HG02885 (cell line): ENCODE results near the gene PRODH.
"Not testable (repeated sequence)": the region's sequence is repeated elsewhere in the genome, so short reads cannot be mapped to it uniquely, and the experiment has no call there.

Experiments
- ATAC-seq: cut with Tn5 transposase; IDR thresholded peaks from one replicate; pipeline ENCODE4 v1.9.1; 2021; ENCODE audit warnings: mild to moderate bottlenecking; ENCODE audit not compliant: unreplicated experiment, poor library complexity

The PRODH gene, protein sequence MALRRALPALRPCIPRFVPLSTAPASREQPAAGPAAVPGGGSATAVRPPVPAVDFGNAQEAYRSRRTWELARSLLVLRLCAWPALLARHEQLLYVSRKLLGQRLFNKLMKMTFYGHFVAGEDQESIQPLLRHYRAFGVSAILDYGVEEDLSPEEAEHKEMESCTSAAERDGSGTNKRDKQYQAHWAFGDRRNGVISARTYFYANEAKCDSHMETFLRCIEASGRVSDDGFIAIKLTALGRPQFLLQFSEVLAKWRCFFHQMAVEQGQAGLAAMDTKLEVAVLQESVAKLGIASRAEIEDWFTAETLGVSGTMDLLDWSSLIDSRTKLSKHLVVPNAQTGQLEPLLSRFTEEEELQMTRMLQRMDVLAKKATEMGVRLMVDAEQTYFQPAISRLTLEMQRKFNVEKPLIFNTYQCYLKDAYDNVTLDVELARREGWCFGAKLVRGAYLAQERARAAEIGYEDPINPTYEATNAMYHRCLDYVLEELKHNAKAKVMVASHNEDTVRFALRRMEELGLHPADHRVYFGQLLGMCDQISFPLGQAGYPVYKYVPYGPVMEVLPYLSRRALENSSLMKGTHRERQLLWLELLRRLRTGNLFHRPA

DNA sequence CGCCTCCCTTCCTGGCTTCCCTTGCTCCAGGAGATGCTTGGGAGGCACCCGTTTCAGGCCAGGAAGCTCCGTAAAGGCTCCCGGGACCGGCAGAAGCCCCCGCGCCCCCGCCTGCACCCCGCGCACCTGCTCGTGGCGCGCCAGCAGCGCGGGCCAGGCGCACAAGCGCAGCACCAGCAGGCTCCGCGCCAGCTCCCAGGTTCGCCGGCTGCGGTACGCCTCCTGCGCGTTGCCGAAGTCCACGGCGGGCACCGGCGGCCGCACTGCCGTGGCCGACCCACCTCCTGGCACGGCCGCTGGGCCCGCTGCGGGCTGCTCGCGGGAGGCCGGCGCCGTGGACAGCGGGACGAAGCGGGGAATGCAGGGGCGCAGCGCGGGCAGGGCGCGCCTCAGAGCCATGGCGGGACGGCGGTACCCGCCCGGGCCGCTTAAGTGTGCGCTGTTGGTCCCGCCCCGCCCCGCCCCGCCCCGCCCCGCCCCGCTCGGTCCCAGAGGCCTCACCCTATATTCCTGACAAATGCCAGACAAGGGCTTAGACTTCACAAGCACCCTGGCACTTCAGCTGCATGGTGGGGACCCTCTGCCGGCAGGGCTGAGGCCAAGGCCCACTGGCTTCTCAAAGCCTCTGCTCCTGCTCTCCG lies at the start of gene PRODH:
PRODH (minus strand) TSS at position 405 of the 641 bp plus-strand sequence; CDS start at position 399, 6 bp downstream.
- no peak for ATAC-seq

DNA sequence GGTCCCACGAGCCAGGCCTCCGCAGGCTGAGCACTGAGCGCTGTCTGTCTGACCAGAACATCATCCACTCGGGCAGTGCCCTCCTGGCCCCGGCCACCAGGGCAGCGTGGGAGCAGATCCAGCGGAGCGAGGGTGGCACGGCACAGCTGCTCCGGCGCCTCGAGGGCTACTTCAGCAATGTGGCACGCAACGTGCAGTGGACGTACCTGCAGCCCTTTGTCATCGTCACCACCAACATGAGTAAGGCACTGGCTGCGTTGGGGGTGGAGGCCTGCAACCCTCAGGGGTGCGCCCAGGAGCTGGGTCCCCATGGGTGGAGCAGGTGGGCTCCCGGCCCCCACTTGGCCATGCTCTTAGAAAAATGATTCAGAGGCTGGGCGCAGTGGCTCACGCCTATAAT lies 49.7 kb upstream of the PRODH start:
- no peak for ATAC-seq

DNA sequence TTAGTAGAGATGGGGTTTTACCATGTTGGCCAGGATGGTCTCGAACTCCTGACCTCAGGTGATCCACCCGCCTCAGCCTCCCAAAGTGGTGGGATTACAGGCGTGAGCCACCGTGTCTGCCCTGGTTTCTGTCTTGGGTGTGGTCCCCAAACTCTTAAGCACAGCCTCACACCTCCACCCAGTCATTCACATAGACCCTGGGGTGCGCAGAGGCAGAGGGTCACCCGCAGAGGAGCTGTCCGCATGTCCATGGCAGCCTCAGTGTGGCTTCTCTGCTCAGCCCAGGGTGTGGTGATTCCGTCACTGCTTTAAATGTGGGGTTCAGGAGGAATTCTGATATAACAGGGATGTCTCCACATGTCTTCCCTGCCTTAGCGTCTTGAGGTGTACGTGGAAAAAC lies 48.5 kb upstream of the PRODH start:
- no peak for ATAC-seq

DNA sequence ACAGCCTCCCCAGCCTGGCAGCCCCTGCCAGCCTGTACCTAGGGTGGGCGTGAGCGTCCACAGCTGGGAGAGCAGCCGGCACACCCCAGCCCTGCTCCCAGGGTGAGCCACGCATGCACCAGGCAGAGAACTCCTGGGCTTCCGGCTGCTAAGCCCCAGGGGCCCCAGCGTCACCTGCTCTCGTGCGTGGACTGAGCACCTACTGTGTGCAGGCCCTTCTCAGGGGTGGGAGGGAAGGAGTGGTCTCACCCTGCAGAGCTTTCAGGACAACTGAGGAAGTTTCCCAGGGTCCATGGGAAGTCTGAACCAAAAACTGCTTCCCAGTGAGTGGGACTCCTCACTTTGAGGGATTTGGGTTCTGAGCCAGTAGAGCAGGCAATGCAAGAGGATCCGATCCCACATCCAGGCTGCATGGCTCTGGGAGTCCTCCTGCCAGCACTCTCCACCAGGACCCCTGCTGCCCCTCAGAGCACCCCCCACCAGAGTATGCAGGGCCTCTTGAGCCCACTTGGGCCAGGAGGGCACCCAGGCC lies 47.1 kb upstream of the PRODH start:
- no peak for ATAC-seq

DNA sequence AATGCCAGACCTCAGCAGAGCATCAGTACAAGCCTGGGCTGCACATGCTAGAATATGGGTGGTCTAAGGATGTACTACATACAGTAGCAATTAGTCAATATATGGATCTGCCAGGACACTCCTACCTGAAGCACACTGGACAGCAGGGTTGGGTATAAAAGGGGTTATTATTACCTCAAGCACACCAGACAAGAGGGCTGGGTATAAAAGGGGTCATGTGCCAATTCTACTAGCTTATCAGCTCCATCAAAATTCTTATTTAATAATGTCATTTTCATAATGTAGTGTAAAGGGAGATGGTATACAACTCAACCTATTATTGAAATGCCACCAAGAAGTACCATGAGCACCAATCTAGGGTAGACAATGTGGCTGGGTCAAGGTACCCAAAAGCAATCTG lies 44.7 kb upstream of the PRODH start:
- ATAC-seq, result no peak

DNA sequence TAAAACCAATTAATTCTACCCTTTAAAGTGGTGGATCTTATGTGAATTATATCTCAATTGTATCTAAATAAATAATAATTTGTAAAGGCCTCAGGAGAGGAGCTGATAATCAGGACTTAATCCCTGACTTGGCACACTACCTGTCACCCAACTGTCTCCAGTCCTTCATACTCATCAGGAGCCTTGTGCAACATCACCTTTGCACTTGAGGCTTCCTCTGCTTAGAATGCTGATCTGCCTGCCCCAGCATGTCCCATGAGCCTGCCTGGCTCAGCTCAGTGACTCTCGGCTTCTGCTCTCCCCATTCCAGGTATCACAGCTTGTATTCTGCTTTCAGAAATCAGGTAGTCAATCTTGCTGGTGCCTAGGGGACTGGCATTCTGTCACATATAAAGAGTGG lies 43.9 kb upstream of the PRODH start:
- no peak for ATAC-seq

DNA sequence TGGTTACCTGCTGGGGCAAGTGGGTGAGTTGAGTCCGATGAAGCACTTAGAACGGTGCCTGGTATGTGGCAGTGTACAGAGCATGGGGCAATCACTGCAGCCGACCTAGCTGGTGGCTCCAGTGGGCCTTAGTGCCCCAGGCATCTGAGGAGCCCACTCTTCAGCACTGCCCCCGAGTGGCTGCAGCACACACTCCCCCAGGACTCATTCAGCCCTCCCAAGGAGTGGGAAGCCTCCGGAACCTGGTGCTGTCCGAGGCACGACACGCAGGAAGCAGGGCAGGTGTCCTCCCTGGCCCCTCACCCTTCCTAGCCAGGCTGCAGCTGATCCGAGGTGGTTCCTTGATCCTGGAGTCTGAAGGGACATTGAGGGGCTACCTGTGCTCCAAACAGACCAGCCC lies 42.4 kb upstream of the PRODH start:
- ATAC-seq, result no peak

DNA sequence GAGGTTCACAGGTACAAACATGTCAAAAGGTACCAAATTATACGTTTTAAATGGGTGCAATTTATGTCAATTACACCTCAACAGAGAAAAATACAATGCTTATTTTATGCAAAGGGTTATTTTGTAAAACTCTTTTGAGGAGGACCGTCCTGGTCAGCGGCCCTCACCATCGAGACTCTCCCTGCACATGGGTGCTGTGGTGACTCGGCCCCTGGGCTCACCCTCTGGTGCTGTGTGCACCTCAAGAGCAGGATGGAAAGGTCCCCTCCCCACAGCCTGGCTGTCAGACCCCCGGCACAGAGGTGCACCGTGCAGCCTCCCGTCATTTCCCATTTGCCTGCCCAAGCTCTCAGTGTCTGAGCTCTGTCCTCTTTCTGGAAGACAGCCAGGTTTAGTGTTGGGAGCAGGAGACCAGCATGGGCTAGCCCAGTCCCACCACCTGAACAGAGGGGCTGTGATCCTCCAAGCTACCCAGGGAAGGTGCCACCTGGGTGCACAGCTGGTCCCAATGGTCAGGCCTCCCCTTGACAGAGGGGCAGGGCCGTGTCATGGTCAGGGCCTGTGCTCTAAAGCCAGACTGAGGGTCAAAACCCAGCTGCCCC lies 41.8 kb upstream of the PRODH start:
- no peak for ATAC-seq

DNA sequence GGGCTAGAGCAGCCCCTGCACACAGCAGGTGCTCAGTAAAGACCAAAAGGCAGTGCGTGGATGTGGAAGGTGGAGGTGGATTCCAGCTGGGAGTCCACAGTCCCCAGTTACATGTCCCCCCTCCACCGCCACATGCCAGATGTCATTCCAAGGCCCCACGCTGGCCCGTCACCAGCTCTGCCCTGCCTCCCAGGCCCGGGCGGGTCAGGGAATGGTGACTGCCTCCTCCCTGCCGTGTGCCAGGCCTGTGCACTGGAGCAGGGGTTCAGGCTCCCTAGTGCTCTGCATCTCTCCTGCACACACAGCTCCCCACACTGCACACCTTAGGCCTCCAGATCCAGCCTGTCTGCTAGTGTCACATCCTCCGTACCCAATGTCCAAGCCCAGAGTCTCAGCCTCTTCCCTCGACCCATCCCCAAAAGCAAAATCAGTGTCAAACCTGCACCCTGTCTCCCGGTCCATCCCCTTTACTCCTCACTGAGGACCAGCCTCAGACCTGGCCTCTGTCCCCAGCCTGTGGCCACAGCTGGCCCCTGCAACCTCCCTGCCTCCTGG lies 40.2 kb upstream of the PRODH start:
- no peak for ATAC-seq

DNA sequence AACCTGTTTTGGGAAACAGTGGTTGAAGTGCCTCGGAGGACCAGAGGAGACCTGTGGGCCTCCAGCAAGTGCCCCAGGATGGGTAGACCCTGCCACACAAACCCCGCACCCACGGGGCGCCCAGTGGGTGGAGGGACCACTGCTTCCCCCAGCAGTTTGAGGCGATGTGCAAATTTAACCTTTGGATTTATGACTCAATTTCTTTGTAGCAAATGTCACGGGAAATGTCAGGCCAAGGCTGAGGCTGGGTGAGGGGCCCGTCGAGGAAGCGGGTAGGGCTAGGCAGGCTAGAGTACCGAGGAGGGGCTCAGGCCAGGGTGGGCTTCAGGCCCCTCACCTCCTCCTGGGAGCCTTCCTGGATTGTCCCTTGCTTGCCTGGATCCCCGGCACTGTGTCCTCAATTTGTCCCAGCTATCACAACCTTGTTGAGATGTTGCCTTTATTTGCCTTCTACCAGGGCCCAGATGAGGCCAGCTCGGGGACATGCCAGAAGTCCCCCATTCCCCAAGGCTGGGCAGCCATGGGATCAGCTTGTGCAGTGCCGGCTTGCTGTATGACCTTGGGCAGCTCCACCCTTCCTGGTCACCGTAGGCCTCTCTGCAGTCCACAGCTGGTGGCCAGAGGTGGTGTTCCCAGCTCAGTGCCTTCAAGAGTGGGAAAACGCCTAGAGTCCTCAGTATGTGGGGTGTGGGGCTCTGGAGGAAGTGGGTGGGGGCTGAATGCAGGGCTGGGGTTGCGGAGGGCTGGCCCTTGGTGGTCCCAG lies 39.5 kb upstream of the PRODH start:
- no peak for ATAC-seq

DNA sequence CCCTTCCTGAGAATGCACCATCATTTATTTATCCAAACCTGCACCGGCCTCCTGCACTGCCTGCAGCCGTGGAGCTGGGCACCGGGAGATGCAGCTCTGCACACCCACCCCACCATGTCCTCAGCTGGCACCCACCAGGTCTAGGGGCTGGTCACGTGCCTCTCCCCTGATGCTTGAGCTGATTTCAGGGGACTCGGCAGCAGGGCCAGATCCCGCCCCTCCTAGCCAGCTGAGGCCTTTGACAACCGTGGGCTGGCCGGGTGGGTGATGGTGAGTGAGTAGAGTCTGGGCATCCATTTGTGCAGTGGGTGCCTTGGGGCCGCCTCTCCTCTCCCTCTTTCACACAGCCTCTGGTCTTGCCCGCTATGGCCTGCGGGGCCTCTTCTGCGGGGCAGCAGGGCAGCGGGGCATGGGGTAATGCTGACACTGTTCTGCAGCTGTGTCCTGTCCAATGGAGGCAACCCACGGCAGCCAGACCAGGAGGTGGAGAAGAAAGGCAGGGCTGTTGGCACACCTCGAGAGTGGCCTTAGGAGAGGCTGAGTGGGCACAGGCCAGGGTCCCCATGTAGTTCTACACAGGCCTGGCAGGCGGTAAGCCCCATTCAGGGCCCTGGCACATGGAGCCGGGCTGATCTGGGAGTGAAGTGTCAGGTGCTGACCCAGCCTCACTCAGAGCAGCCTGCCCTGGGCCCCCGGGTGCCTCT lies 38.5 kb upstream of the PRODH start:
- ATAC-seq, result no peak

DNA sequence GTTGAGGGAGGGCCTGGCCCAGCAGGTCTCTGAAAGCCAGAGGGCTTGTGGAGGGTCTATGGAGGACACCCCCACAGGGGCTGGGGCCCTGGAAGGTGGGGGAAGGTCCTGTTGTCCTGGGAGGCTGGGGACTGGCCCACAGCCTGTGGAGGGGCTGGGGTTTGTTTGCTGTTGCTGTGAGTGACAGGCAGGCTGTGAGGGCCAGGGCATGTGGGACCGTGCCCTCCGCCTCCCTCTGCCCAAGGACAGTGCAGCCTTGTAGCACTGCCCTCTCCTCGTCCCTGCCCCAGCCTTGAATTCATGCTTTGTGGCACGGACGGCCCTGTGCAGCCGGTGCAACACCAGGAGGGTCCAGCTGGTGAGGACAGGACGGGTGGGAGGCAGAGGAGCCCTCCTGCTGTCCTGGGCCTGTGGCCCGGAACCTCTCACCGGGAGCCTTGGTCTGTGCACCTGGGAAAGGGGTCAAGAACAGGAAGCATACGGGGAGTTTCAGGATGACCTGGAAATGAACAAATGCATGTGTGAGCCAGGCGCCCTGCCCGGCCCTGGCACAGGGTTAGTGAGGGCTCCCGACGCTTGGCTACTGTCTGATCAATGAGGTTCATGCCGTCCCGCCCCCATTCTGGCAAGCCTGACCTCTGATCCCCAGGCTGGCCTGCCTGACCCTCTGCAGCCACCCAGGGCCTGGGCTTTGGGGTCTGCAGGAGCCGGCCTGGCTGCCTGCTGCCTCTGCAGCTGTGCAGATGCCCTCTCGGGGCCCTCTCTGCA lies 37.4 kb upstream of the PRODH start:
- ATAC-seq, result no peak

DNA sequence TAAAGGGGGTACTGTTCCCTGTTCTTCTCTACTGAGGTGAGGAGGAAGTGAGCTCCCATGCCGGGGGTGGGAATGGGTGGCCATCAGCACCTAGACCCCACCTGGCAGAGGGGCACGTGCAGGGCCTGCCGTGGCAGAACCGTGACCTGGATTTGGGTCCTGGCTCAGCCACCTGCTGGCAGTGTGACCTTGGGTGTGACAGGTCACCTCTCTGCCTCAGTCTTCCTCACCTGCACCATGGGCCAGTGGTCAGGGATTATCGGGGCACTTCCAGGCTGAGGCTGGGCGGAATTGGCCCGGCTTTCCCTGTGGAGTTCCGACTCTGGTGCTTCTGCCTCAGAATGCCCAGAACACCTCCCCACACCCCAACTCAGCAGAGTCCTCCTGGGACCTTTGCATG lies 36.5 kb upstream of the PRODH start:
- not testable (repeated sequence) for ATAC-seq

DNA sequence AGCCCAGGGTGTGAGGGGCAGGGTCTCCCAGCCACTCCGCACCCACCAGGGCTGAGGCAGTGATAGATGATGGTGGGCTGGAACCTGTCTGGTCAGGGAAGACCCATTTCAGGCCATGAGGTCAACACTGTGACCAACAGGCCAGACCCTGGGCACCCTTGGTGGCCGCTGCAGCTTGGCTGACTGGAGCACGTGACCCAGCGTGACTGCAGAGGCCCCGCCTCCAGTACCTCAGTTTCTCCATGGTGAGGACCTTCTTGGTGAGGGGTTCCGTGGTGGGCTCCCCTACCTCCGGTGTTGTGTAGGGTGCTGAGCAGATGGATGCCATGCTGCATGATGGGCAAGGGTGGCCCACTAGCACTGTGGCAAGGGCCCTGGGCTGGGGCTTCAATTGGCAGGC lies 35.9 kb upstream of the PRODH start:
- ATAC-seq, result not testable (repeated sequence)

DNA sequence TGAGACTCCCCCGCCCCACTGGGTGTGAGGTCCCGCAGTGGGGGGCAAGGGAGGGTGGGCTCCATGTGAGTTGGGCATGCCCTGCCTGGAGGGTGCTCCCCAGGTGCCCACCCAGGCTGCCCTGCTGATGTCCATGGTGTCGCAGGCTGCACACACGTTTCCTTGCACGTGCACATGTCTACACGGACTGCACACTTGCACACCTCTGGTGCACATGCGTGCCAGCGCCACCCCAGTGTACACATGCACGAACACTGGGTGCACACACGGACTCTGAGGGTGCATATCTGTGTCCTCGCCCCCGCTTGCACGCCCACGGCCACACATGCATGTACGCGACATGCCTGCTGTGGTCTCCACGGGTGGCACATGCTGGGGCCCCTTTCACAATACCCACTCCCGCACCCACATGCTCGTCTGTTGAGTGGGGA lies 35.2 kb upstream of the PRODH start:
- no peak for ATAC-seq

DNA sequence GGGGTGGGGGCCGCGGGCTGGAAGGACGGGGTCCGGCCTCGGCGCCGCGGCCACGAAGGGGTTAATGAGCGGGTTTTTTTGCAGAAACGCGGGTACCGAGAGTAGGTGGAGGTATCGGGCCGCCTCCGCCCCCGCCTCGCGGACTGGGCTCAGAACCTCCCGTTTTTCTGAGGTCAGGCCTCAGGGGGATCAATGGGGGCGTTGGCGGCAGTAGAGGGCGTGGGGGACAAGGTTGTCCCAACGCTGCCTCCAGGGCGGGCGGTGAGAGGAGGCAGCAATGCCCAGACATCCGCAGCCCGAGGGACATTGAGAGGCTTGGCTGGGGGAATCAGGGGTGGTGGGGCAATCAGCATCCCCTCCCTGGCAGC lies 34.8 kb upstream of the PRODH start:
- ATAC-seq, result no peak

DNA sequence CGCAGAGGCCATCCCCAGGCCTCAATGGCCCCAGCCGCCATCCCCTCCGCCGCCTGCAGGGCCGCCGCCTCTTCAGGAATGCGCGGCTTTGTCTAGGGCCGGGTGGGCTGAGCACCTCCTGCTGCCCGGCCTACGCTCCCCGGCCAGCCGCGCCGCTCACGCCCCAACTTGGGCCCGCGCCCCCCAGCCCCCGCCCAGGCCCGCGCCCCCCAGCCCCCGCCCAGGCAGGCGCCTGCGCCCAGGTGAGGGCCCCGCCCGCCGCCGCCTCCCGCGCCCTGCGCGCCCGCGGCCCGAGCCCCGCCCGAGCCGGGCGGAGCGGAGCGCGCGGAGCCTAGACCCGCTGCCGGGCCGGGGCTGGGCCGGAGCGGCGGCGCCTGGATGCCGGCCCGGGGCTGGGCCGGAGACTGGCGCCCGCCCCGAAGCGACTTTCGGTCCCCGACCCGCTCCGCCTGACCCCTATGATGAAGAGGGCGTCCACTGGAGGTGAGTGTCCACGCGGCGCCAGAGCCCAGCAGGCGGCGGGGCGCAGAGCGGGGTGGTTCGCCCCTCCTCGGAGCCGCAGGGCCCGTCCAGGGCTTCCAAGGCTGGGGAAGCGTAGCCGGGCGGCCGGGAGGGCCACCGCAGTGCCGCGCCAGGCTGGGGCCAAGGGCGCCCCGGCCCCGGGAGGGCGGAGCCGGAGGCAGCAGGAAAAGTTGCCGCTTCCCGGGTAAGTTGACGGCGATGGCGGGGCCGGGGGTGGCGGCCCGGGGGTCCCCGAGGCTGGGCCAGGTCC lies 34.3 kb upstream of the PRODH start:
- no peak for ATAC-seq
